GM12873 (cell line): Measurements from ENCODE around the gene AKT3.

Experiments used
- TF ChIP-seq, protein P1 (sequence below): IDR thresholded peaks from 2 replicates; pipeline ENCODE4 v1.5.1; 2012; ENCODE audit warnings: low read depth, mild to moderate bottlenecking, moderate library complexity, low read length, control low read depth; ENCODE audit not compliant: insufficient read depth; ENCODE audit errors: missing control alignments

Gene AKT3

DNA sequence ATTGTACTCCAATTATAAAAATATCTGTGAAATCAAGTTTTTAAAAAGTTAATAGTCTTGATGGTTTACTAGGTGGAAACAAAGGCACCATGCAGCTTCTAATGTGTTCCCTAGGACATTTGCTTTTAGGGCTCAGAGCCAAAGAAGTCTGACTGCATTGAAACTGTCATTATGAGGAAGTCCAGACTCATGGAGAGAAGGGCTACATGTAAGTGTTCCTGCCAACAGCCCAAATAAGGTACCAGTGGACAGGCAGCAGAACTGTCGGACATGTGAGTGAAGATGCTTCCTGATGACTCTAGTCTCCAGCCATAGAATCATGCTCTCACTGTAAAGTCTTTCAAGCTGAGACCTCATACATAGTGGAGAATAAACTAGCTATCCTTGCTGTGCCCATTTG, 287.6 kb downstream of the AKT3 start:
- TF ChIP-seq, protein P1, sequence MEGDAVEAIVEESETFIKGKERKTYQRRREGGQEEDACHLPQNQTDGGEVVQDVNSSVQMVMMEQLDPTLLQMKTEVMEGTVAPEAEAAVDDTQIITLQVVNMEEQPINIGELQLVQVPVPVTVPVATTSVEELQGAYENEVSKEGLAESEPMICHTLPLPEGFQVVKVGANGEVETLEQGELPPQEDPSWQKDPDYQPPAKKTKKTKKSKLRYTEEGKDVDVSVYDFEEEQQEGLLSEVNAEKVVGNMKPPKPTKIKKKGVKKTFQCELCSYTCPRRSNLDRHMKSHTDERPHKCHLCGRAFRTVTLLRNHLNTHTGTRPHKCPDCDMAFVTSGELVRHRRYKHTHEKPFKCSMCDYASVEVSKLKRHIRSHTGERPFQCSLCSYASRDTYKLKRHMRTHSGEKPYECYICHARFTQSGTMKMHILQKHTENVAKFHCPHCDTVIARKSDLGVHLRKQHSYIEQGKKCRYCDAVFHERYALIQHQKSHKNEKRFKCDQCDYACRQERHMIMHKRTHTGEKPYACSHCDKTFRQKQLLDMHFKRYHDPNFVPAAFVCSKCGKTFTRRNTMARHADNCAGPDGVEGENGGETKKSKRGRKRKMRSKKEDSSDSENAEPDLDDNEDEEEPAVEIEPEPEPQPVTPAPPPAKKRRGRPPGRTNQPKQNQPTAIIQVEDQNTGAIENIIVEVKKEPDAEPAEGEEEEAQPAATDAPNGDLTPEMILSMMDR = no peak

DNA sequence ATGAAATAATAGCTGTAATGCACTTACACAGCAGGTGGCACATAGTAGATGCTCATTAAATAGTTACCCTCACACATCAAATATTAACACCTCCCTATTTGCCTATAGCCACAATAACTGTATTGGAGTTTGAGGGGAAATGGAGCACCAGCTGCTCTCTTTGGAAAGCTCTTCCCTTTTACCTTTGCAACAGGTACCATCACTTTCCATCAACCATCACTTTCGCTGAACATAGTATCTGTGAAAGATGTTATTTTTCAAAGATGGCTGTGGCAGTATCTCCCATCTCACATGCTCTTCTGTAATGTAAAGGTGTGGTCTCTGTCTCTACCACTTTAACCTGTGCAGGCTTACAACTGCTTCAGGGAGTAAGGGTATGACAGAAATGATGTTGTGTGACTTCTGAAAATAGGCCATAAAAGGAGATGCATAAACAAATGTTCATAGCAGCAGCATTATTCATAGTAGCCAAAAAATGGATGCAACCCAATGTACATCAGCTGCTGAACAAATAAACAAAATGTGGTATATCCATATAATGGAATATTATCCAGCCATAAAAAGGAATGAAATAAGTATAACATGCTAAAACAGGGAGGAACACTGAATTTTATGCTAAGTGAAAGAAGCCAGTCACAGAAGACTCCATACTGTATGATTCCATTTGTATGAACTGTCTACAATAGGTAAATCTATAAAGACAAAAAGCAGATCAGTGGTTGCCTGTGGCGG, 288.3 kb downstream of the AKT3 start:
- TF ChIP-seq, protein P1 = no peak

DNA sequence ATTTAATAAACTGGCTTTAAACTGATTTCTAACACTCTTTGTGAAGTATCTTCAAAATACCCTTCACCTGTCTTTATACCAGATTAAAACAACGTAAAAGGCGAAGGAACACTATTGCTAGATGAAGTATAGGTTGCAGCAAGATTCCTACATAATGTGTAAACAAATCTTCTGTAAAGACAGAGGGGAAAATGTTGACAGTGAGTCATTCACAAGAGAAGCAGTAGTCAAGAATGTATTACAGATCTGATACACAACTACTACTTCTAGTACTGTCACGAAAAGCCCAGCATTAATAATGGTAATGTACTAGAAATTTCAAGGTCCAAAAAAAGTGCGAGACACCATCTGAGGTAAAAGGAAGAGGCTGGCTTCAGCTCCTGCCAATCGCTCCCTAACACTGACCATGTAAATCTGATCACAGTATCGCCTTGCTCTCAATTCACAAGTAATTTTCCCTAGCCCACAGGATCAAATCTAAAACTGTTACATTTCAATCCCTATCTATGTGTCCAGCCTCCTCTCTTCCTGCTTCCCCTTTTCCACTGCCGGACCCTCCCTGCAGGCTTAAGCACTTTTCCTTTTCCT, 290.4 kb downstream of the AKT3 start:
- TF ChIP-seq, protein P1 = no peak

DNA sequence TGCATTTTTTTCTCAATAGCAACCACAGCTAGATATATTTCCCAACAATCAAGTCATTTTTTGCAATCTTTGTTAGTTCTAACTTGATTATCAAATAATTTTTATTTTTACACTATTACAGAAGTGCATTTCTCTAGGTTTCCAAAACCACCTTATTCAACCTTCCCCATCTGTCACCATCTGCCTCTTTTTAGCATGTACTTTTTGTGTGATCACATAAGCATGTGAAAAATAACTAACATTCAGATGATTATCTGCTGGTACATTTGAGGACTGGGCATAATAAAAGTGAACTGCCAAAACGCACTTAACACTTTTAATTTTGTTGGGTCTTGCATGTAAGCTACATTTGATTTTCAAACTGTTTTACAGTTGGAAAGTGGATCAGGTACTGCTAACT, 291.5 kb downstream of the AKT3 start:
- TF ChIP-seq, protein P1 = no peak

DNA sequence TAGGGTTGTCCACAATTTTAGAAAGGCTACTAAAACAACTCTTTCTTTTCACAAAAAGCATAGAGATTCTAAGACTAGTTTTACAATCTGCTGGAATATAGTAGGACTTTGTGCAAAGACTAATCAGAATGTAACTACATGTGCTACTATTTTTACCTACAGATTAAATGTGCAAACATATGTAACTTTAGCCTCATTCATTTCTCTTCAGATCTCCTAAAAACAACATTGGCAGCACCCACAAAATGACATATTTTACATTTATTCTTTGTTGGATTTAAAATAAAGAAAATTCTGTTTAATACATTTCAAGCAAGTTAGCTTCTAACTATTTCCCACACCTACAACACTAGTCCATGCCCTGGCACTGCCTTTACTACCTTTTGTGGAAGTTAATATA, 292.2 kb downstream of the AKT3 start:
- TF ChIP-seq, protein P1 = no peak

DNA sequence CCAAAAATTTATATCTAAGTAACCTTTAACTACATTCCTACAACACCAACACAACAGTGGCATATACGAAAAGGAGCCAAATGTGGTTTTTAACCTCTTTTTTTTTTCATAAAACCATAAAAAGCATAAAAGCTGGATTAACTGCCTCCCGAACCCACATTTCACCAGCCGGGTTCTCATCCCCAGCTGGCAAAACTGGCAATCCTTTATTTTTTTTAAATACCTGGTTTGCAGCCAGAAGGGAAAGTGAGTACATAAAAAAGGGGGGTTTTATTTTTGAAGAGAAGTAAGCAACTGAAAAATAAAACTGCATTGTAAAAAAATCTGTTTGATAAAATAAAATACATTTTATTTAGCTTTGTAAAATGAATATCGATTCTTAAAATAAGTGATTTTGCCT, 295.4 kb downstream of the AKT3 start:
- TF ChIP-seq, protein P1 = no peak

DNA sequence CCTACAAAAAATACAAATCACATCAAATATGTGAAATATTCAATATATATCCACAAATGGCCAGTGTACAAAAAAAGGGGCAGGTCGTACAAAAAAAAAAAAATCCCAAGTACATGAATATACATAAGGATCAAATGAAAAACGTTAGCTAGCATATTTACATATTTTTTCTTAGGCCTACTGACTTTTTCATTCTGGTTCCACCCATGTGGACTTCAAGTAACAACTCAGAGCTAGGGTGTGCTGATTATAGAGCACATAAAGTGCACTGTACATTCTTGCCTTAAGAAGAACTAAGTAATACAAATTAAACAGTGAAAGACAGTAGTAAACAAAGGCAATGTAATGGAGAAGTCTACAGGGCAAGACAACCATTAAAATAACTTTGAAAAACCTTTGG, 297.0 kb downstream of the AKT3 start:
- TF ChIP-seq, protein P1 = no peak
